DMS53 treated with DMSO at 0.1 percent for 48 hours (cell line): ENCODE results near the gene PRICKLE1.
A peak's percentile ranks its signal among the peaks of the same experiment; 100 is the strongest.

ENCODE experiments used
- DNase-seq: peaks from one replicate; lab custom pipeline; 2025; ENCODE audit not compliant: unreplicated experiment; lab: John Stamatoyannopoulos, UW

The PRICKLE1 gene

GRCh38 chr12:42588524-42589464, 752 bp downstream of the PRICKLE1 start:
- peak; percentile 66 for DNase-seq

- peak; percentile 81 for DNase-seq
These were observed 1.7 kb downstream of the PRICKLE1 start for GRCh38 chr12:42587601-42588523.

DNA sequence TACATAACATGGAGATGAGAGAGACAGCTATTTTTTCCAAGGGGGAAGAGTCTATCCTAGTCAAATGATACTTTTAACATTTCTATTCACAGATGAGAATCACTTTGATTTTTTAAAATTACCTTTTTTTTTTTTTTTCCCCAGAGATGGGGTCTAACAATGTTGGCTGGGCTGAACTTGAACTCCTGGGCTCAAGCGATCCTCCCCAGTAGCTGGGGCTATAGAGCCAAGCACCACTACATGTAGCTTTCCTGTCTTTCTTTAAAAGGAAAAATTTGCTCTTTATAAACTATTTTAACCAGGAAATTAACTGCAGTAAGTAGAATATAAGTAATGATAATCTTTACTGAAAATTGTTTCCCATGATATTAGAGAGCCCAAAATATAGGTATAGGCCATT, 3.3 kb downstream of the PRICKLE1 start:
- DNase-seq = no peak

GRCh38 chr12:42585841-42586216, 3.7 kb downstream of the PRICKLE1 start:
- no peak for DNase-seq

DNA sequence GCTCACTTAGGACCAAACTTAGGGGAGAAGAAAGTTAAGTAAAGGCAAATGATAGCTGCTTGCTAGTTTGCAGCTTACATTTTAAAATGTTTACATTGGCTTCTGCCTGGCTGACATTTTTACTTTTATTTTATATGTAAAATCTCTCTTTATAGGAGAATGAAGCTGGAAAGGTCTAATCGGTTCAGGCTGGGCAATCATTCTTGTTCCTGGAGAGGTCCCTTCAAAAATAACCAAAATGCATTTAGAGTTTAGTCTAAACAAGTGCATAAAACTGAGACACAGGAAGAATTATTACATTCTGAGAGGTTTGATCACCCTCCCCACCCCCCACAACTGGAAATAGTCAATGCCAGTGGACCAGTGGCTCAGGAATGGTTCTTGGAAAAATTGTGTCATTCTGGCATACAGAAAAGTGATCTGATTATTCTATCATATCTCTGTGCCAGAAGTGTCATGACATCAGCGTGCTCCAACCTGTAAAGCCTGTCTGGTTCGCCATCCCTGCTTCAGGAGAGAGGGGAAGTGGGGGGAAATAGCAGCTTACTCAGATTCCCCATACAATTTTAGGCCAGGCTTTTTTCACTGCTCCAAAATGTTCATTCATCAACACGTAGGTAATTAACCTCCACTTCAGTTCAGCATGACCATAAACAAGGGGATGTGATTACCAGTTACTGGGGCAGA, 4.2 kb downstream of the PRICKLE1 start:
- no peak for DNase-seq

DNA sequence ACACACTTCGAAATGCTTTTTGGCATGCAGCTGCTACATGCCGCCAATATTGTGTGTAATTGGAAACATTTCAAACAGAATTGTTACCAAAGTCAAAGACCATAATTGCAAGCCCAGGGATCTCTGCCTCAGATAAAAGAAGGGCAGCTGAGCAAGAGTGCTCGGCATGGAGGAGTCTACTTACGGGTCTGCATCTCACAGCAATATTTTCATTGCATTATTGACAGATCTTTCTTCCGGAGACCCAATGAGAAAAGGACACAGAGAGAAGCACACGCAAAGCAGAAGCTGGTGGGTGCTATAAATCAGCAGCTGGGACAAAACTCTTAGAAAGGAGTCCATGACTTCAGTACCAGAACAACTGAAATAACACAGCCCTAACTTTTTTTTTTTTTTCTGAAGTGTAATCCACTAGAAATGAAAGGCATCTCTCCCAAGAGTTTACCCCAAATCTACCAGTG, 4.9 kb downstream of the PRICKLE1 start:
- DNase-seq = no peak

DNA sequence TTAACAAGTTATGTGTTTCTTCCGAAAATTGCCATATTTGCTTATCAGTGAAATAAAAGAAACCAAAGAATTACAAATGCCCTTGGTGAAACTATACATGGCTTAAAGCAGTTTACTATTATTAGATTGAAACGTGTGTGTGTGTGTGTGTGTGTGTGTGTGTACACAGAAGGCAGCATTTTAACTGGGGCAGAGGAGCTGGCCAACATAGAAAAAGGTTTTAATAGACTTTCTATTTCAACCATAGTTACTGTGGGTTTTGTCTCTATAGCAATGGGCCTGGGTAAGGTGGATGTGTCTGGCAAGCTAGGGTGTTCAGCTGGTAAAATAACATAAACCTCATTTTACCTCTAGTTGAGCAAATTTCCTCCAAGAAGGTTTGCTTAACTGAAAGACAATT, 6.5 kb downstream of the PRICKLE1 start:
- no peak for DNase-seq

DNA sequence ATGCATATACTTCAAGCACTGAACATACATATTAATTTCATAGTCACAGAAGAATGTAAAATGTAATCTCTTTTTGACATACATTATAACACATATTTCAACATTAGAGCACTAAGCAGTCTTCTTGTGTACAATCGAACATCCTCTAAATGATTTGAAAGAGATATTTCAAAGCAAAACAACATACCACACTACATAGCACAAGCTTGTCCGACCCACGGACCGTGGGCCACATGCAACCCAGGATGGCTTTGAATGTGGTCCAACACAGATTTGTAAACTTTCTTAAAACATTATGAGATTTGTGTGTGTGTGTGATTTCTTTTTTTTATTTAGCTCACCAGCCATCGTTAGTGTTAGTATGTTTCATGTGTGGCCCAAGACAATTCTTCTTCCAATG, 7.0 kb downstream of the PRICKLE1 start:
- no peak for DNase-seq

DNA sequence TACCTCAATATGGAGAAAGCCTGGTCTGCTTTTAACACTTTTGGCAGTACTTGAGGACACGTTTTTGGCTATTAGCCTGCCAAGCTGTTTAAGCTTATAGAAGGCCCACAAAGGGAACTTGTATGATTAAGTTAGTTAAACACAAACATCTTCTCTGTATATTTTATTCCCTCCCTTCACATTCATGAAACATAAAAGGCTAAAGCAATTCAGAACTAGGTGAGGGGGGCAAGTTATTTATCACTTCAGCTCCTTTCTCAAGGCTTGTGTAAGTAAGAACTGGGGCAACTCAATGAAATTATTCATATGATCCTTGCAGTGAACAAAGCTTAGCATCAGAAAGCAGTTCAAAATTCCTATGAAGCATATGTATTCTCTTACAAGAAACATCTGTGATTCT, 7.5 kb downstream of the PRICKLE1 start:
- DNase-seq = no peak

GRCh38 chr12:42576374-42576773, 13.2 kb downstream of the PRICKLE1 start:
- DNase-seq = no peak

GRCh38 chr12:42575717-42576116, 13.8 kb downstream of the PRICKLE1 start:
- DNase-seq = peak; percentile 70

DNA sequence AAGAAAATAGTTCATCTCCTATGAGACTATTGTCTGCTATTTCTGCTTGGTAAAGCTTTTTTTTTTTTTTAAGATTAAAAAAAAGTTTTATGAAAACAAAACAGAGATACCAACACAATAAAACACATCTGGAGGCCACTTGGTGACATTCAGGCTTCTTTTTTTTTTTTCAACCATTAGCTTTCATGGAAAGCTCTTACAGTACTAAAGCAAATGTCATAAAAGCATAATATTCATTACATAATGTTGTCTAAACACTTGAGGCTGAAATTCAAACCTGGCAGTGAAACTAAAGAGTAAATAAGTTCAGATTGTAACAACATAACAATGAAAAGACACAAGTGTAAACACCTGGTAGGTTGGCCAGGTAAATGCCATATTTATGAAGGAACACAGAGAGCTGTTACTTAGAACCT, 14.7 kb downstream of the PRICKLE1 start:
- peak; percentile 100 for DNase-seq

DNA sequence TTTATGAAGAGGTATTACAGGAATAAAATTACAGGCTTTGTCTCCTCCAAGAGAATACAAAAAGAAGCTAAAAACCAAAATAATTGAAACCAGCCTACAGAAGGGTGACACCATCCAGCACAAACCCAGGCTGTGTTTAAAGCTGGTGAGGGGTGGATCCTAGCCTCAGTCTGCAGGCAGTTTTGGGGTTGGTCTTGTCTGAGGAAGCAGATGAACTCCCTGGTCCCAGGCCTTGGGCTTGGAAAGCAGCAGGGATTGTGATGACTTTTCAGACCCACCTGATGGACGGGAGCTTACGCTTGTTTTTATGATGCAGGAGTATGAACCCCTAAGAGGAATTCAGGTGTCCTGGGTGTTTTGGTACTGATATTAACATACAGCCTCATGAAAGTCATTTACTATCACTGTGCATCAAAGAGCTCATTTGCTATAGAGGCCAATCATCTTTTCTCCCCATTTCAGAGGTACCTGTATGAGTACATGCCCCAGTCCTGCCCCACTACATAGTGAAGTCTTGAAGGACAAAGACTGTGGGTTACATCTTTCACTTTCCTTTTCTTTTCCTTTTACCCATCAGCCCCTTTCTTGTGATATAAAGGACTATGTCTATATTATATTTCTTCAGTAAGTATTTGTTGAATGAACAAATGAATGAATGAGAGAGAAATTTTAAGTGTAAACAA, 18.1 kb downstream of the PRICKLE1 start:
- DNase-seq = no peak

DNA sequence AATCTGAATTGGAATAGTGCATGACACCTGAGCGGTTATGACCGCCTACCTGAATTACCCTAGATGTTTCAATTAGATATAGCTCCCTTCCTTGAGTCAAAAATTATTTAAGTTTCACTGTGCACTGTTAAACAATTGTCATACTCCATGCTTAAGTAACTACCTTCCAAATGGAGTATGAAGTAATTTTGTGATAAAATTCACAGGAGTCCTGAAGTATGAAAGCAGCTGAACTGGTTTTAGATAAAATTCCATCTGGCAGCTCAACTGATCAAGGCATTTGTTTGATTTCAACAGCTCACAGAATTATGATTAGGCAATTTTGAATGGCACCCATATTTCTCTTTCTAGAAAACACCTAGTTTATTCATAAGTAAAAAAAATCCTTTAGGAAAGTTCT, 19.5 kb downstream of the PRICKLE1 start:
- no peak for DNase-seq

DNA sequence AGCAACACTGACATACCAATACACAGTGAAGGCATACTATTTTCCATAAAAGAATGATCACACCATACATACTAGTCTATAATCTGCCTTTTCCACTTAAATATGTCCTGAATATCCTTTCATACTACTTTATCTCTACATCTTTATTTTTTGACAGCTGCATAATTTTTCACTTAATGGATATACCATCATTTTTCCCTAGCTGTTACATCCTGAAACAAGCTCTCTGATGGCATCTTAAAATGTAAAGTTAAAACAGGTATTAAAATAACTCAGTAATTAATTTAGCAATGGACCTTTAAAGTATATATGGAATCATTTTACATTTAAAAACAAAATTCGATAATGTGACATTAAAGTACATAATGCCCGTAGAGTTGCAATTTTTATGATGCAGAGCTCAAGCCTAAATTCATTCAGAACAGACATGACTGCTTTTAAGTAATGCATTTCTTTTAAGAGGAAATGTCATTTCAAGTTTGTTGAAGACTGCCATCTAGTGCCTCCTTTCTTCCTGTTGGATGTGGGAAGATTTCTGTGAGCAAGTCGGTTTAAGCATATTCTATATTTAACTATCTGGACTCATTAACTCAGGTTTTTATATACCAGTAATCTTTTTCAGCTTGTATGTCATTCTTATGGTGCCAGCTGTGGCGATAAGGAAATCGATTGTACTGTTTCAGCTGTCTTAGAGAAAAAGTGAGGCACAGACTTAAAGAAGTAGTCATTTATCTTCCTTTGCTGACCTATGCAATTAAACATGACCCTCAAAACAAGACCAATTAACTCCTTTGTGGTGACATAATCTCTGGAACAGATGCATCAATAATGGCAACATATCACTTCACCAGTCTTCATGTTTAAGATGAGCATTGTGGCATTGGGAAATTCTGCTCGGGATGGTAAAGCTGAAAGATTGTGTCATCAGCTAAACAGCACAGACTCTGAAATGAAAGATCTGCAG, 20.3 kb downstream of the PRICKLE1 start:
- peak; percentile 85 for DNase-seq

DNA sequence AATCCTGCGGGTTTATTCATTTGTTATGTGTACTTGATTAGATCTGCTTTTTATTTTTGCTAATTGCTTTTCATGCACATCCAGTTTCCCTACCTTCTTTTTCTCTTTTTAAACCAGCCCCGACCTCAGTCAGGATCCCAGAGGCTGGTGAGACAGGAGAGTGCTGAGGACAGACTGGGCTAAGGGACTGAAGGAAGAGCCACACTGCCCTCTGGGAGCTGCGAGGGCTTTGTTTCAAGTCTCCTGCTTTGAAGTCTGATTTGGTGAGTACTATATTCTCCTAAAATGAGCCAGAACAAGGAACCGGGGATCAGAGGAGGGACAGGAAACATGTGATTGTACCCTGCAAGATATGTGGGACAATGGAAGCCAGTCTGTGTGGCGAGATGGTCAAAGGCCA, 23.9 kb downstream of the PRICKLE1 start:
- DNase-seq = no peak

- no peak for DNase-seq
These were observed 24.6 kb downstream of the PRICKLE1 start for GRCh38 chr12:42564996-42565395.

- no peak for DNase-seq
These were observed 25.0 kb downstream of the PRICKLE1 start for GRCh38 chr12:42564556-42564955.

GRCh38 chr12:42560977-42561376, 28.6 kb downstream of the PRICKLE1 start:
- DNase-seq = no peak
